ENCODE results near the gene COL1A2.

COL1A2 gene

GRCh38 chr7:94414481-94414880 lies 19.8 kb downstream of the COL1A2 start:
- no peak for DNase-seq (ENCODE audit: low read depth)
- no peak overlapping the region for H3K4me3 ChIP-seq (ENCODE audit: low read length)

GRCh38 chr7:94414980-94415379 lies 20.3 kb downstream of the COL1A2 start:
- DNase-seq (ENCODE audit: low read depth), result no peak
- TF ChIP-seq, protein P1, sequence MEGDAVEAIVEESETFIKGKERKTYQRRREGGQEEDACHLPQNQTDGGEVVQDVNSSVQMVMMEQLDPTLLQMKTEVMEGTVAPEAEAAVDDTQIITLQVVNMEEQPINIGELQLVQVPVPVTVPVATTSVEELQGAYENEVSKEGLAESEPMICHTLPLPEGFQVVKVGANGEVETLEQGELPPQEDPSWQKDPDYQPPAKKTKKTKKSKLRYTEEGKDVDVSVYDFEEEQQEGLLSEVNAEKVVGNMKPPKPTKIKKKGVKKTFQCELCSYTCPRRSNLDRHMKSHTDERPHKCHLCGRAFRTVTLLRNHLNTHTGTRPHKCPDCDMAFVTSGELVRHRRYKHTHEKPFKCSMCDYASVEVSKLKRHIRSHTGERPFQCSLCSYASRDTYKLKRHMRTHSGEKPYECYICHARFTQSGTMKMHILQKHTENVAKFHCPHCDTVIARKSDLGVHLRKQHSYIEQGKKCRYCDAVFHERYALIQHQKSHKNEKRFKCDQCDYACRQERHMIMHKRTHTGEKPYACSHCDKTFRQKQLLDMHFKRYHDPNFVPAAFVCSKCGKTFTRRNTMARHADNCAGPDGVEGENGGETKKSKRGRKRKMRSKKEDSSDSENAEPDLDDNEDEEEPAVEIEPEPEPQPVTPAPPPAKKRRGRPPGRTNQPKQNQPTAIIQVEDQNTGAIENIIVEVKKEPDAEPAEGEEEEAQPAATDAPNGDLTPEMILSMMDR (IDR thresholded peaks at IDR 0.05; ENCODE audit: insufficient read depth, low read depth, low read length, missing control alignments), result no peak
- H3K4me3 ChIP-seq (ENCODE audit: low read length), result no peak overlapping the region

More at GRCh38 chr7:94414481-94414880, 19.8 kb downstream of the COL1A2 start:
- TF ChIP-seq, protein P1 (IDR thresholded peaks at IDR 0.05; ENCODE audit: insufficient read depth, low read depth, low read length, missing control alignments), result no peak

DNA sequence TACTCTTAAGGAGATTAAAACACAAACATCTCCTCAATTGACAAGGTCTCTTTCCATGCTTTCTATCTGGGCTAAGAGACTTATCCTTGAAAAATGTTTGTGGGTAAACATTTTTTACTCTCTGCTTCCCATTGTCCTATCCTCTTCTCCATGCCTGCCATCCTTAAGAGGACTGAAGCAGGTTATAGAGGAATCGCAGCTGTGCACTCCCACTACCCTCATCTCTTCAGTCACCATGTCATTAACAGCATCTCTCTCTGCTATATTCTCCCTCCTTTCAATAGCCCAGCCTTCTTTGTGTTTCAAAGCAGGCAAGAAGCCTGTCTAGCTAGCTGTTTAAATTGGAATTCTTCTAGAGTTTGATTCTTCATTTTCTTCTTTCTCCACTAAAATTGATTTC lies 22.6 kb downstream of the COL1A2 start:
- H3K4me3 ChIP-seq (ENCODE audit: low read length), result no peak overlapping the region
- DNase-seq (ENCODE audit: low read depth), result no peak
- TF ChIP-seq, protein P1 (IDR thresholded peaks at IDR 0.05; ENCODE audit: insufficient read depth, low read depth, low read length, missing control alignments), result no peak

- TF ChIP-seq, protein P1 (IDR thresholded peaks at IDR 0.05; ENCODE audit: insufficient read depth, low read depth, low read length, missing control alignments), result no peak
- DNase-seq (ENCODE audit: low read depth), result no peak
- H3K4me3 ChIP-seq (ENCODE audit: low read length), result no peak overlapping the region
Observed at GRCh38 chr7:94417901-94418300, 23.2 kb downstream of the COL1A2 start.

DNA sequence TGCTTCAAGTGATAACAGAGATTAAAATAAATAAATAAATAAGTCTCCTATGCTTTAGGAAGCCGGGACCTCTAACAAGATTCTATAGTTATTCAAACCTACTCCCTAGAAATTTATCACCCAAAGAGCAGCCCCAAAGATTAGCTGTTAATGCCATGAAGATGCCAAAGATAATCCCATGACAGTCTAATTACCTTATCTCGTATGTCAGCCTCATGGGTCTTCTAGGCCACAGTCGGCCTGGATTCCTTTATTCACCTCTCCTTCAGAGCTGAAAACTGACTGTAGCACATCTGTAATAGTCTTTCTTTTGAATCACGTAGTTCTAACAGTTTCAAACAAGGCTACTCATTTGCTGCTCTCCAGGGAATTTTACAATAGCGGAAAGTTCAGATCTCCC lies 24.2 kb downstream of the COL1A2 start:
- TF ChIP-seq, protein P1 (IDR thresholded peaks at IDR 0.05; ENCODE audit: insufficient read depth, low read depth, low read length, missing control alignments), result no peak
- no peak overlapping the region for H3K4me3 ChIP-seq (ENCODE audit: low read length)
- no peak for DNase-seq (ENCODE audit: low read depth)

DNA sequence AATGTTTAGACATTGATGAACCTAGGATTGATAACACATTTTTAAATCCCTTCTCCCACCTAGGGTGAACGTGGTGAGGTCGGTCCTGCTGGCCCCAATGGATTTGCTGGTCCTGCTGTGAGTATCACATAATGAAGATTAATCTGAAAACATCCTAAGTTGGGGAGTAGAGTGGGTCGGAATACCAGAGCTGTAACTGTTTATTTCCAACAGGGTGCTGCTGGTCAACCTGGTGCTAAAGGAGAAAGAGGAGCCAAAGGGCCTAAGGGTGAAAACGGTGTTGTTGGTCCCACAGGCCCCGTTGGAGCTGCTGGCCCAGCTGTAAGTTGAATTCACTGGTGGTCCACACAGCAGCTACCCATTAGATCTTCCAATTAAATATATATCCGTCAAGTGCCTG lies 25.6 kb downstream of the COL1A2 start:
- no peak overlapping the region for H3K4me3 ChIP-seq (ENCODE audit: low read length)
- TF ChIP-seq, protein P1 (IDR thresholded peaks at IDR 0.05; ENCODE audit: insufficient read depth, low read depth, low read length, missing control alignments), result no peak

GRCh38 chr7:94421681-94422080 lies 27.0 kb downstream of the COL1A2 start:
- H3K4me3 ChIP-seq (ENCODE audit: low read length), result no peak overlapping the region
- DNase-seq (ENCODE audit: low read depth), result no peak
- TF ChIP-seq, protein P1 (IDR thresholded peaks at IDR 0.05; ENCODE audit: insufficient read depth, low read depth, low read length, missing control alignments), result no peak

More for the DNA sequence above, 25.6 kb downstream of the COL1A2 start:
- DNase-seq (ENCODE audit: low read depth), result no peak

Data from epithelial cell of esophagus (primary cell).